Measurements from ENCODE around the gene TMEM41B. TPM values are rescaled to one million over a fixed set of nuclear protein-coding genes. Genes with fewer than 3 reads are reported as not detected.
A peak's percentile ranks its signal among the peaks of the same experiment; 100 is the strongest.
"Not testable (repeated sequence)": the region's sequence is repeated elsewhere in the genome, so short reads cannot be mapped to it uniquely, and the experiment has no call there.

TMEM41B gene
- total RNA-seq, 4 donors from 2014 or later, result 30.1 to 72.3 (median 34.3) TPM

DNA sequence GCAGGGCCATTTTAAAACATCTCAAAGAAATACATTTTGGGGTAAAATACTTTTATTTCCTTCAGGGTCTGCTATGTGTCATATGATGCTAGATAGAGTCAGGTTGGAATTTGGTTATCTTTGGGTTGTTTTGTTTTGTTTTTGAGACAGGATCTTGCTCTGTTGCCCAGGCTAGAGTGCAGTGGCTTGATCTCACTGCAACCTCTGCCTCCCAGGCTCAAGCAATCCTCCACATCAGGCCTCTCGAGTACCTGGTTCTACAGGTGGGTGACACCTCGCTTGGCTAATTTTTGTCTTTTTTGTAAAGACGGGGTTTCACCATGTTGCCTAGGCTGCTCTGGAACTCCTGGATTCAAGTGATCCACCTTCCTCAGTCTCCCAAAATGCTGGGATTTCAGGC is 66.5 kb downstream of the TMEM41B start:
- TF ChIP-seq POLR2AphosphoS5 (IDR thresholded peaks at IDR 0.05), result no peak
- Histone ChIP-seq H3K9me3 (no peaks in the 10 kb centered on the region), H3K36me3 (no peaks in the 10 kb centered on the region), H3K4me3 (no peak overlapping the region), H3K27ac (no peak overlapping the region), H3K27me3 (no peaks in the 10 kb centered on the region), H3K4me1 (peaks cover 16% of the 10 kb centered on the region)
- DNase-seq (ENCODE audit: low spot score in 2 of 2), result peak in 1 of 2 donors; percentile 18
- 98% methylated on average over 3 of the region's 3 CpGs for WGBS

DNA sequence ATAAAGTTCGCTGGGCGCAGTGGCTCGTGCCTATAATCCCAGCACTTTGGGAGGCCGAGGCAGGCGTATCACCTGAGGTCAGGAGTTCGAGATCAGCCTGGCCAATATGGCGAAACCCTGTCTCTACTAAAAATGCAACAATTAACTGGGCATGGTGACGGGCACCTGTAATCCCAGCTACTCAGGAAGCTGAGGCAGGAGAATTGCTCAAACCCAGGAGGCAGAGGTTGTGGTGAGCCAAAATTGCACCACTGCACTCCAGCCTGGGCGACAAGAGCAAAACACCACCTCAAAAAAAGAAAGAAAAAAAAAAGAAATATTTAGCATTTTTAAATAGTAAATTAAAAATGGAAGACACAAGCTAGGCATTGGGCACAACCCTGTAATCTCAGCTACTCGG is 78.2 kb downstream of the TMEM41B start:
- not testable (repeated sequence) for H3K27ac ChIP-seq; DNase-seq (ENCODE audit: low spot score in 2 of 2); H3K36me3 ChIP-seq; H3K4me3 ChIP-seq; H3K27me3 ChIP-seq; H3K9me3 ChIP-seq
- peaks cover 12% of the 10 kb centered on the region for H3K4me1 ChIP-seq
- WGBS, result 95% methylated on average over 10 of the region's 10 CpGs

DNA sequence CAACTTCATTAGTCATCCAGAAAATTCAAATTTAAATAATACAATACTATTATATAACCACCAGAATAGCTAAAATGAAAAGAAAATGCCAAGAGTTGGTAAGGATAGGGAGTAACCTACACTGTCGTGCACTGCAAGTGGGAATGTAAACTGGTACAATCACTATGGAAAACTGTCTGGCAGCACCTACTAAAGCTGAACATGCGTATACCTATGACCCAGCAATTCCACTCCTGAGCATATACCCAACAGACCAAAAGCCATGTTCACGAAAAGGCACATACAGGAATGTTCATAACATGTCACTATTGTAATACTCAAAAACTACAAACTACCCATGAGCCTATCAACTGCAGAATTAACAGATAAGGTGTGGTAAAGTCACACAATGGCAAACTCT is 81.9 kb downstream of the TMEM41B start:
- Histone ChIP-seq H3K9me3 (no peaks in the 10 kb centered on the region), H3K27ac (no peak overlapping the region), H3K4me3 (no peak overlapping the region), H3K27me3 (no peaks in the 10 kb centered on the region), H3K36me3 (no peaks in the 10 kb centered on the region), H3K4me1 (peaks cover 20% of the 10 kb centered on the region)
- WGBS, result 84% methylated on average over 3 of the region's 3 CpGs
- TF ChIP-seq, protein P1, sequence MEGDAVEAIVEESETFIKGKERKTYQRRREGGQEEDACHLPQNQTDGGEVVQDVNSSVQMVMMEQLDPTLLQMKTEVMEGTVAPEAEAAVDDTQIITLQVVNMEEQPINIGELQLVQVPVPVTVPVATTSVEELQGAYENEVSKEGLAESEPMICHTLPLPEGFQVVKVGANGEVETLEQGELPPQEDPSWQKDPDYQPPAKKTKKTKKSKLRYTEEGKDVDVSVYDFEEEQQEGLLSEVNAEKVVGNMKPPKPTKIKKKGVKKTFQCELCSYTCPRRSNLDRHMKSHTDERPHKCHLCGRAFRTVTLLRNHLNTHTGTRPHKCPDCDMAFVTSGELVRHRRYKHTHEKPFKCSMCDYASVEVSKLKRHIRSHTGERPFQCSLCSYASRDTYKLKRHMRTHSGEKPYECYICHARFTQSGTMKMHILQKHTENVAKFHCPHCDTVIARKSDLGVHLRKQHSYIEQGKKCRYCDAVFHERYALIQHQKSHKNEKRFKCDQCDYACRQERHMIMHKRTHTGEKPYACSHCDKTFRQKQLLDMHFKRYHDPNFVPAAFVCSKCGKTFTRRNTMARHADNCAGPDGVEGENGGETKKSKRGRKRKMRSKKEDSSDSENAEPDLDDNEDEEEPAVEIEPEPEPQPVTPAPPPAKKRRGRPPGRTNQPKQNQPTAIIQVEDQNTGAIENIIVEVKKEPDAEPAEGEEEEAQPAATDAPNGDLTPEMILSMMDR (IDR thresholded peaks at IDR 0.05), result no peak
- TF ChIP-seq POLR2AphosphoS5 (IDR thresholded peaks at IDR 0.05), result no peak
- TF ChIP-seq POLR2A (IDR thresholded peaks at IDR 0.05), result no peak
- DNase-seq (ENCODE audit: low spot score in 2 of 2), result no peak

DNA sequence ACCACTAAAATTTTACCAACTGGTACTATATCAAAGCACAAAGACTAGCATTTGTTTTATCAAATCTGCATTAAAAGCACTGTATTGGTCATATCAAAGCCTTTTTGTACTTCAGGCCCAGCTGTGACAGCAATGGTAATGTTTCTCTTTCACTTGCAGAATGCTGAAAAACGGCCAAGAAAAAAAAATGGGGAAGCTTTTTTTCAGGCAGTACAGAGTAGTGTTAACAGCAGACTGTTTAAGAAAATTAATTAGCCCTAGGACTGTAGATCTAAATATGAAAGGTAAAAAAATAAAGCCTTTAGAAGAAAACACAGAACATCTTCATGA is 82.6 kb downstream of the TMEM41B start:
- DNase-seq (ENCODE audit: low spot score in 2 of 2), result no peak
- H3K36me3 ChIP-seq, result no peaks in the 10 kb centered on the region
- no peaks in the 10 kb centered on the region for H3K9me3 ChIP-seq
- 0% methylated on average over 1 of the region's 1 CpG for whole genome bisulfite sequencing
- peak overlapping the region; percentile 44 for H3K27ac ChIP-seq
- TF ChIP-seq POLR2AphosphoS5 (IDR thresholded peaks at IDR 0.05) (no peak), EP300 (IDR thresholded peaks at IDR 0.05) (no peak), POLR2A (IDR thresholded peaks at IDR 0.05) (no peak)
- TF ChIP-seq, protein P1 (IDR thresholded peaks at IDR 0.05), result no peak
- peak overlapping the region; percentile 38 for H3K4me3 ChIP-seq
- H3K27me3 ChIP-seq, result no peaks in the 10 kb centered on the region
- peaks cover 20% of the 10 kb centered on the region for H3K4me1 ChIP-seq

Other genes with a start within 250 kb of the TMEM41B start
- gene SCUBE2, start 223.0 kb downstream of the TMEM41B start, total RNA-seq, result 10 to 100 TPM in 3 of 4 donors, 1 to 10 TPM in 1; 3.8 to 36.0 (median 24.1) TPM
- 10 to 100 TPM; 30.4 to 52.9 (median 36.4) TPM for gene DENND5A, start 49.2 kb downstream of the TMEM41B start, total RNA-seq
- 100 to 1,000 TPM in 1 of 4 donors, 10 to 100 TPM in 3; 68.6 to 123 (median 82.8) TPM for gene IPO7, start 70.1 kb upstream of the TMEM41B start, total RNA-seq
- 10 to 100 TPM; 16.1 to 25.9 (median 18.4) TPM for gene ZNF143, start 146.4 kb upstream of the TMEM41B start, total RNA-seq

Data from suprapubic skin (tissue), 4 donors.